ENCODE data around the gene CPNE4.

- TF ChIP-seq POLR2A (IDR thresholded peaks at IDR 0.05; ENCODE audit: low read depth, low read length) = no peak
- no peak for TF ChIP-seq TAF1 (IDR thresholded peaks at IDR 0.05; ENCODE audit: low read depth, low read length)
- TF ChIP-seq POLR2AphosphoS5 (IDR thresholded peaks at IDR 0.05; ENCODE audit: low read depth, low read length) = no peak
- no peak for TF ChIP-seq SPI1 (IDR thresholded peaks at IDR 0.05; ENCODE audit: low read depth, low read length)
- no peak for TF ChIP-seq PAX5 (IDR thresholded peaks at IDR 0.05; ENCODE audit: insufficient read depth, low read length, severe bottlenecking)
Observed at GRCh38 chr3:132073771-132074170, 39.0 kb upstream of the CPNE4 start.

Data from GM12891 (cell line).